NOMO-1 treated with DMSO at 0.1 percent for 48 hours (cell line): ENCODE results near the gene RBMS3.
"Not testable (repeated sequence)": the region's sequence is repeated elsewhere in the genome, so short reads cannot be mapped to it uniquely, and the experiment has no call there.

Experiments used
- DNase-seq: peaks from one replicate; lab custom pipeline; 2025; ENCODE audit not compliant: unreplicated experiment; lab: John Stamatoyannopoulos, UW

The RBMS3 gene

DNA sequence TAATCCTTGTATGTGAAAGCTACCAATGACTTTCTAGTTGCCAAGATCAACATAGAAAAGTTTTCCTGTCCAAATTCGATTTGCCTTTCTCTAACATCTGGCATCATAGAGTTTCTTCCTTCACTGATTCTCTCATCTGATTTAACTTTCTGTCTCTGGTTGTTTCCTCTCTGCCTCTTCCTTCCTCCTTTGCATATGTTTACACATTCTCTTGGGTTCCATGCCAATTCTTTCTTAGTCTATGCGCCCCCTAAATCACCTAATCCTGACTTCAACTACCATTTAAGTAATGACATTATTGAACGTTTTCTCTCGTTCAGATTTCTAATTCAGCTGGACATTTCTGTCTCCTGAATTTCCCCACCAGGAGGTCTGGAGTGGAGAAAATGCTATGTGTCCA lies 763.6 kb downstream of the RBMS3 start:
- no peak for DNase-seq

- DNase-seq = no peak
Observed at GRCh38 chr3:30048431-30048830, 767.6 kb downstream of the RBMS3 start.

GRCh38 chr3:30050116-30050515 lies 769.2 kb downstream of the RBMS3 start:
- not testable (repeated sequence) for DNase-seq

- DNase-seq = no peak
Observed at GRCh38 chr3:30059240-30059639, 778.4 kb downstream of the RBMS3 start.
